GM19468 (cell line): ENCODE measurements around the gene COG5.

Experiments
- ATAC-seq: cut with Tn5 transposase; IDR thresholded peaks from one replicate; pipeline ENCODE4 v1.9.1; 2021; ENCODE audit warnings: mild to moderate bottlenecking, moderate library complexity, moderate number of reproducible peaks; ENCODE audit not compliant: unreplicated experiment; ENCODE audit errors: extremely low read depth

The COG5 gene

GRCh38 chr7:107468824-107469223, 94.9 kb downstream of the COG5 start:
- no peak for ATAC-seq

- no peak for ATAC-seq
Observed at GRCh38 chr7:107467972-107468371, 95.7 kb downstream of the COG5 start.

GRCh38 chr7:107464666-107465226, 99.0 kb downstream of the COG5 start:
- no peak for ATAC-seq

- no peak for ATAC-seq
Observed at GRCh38 chr7:107463139-107464078, 100.3 kb downstream of the COG5 start.

DNA sequence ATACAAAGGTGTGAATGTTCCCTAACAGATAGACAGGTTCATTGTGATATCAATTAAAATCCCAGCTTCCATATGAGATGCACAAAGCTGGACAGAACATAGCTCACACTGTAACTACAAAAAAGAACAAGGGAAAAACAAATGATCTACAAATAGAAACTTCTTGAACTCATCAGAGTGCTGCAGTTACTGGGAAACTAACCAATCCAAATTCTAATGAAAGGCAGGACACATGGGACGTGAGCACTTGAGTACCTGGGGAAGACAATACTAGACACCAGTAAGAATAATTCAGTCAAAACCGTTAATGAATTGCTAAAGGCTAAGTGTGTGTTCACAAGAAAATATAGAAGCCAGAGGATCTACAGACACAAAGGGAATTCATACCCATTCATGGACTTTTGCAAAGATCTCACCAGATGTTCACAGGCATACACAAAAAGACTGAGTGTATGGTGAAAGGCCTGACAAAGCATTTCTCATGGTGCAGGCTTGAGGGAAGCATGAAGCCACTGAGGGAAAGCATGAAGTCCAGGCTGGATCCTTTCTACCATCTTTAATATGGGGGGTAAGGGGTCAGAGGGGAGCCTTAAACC, 101.7 kb downstream of the COG5 start:
- no peak for ATAC-seq

DNA sequence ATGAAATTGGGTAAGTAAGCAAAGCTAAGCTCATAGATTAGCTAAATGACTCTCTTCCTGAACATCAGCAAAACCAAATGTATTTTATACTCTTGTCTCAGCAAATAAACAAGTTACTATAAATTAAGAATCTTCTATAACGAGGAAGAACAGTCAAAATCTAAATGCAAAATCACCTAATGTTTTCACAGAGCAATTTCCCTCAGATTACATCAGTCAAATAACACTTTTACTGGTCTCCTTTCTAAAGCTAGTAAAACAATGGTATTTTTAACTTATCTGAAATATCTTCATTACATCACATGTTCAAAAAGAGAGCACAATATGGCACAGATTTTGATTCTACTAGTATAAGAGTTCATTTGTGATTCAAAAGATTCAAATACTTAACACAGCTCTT, 110.3 kb downstream of the COG5 start:
- no peak for ATAC-seq

- ATAC-seq, result no peak
Observed at GRCh38 chr7:107450970-107451369, 112.8 kb downstream of the COG5 start.

GRCh38 chr7:107446988-107447387, 116.7 kb downstream of the COG5 start:
- no peak for ATAC-seq

- ATAC-seq, result no peak
Observed at GRCh38 chr7:107446531-107446930, 117.2 kb downstream of the COG5 start.

GRCh38 chr7:107442678-107443077, 121.0 kb downstream of the COG5 start:
- no peak for ATAC-seq

GRCh38 chr7:107441581-107442422, 121.9 kb downstream of the COG5 start:
- ATAC-seq, result no peak

DNA sequence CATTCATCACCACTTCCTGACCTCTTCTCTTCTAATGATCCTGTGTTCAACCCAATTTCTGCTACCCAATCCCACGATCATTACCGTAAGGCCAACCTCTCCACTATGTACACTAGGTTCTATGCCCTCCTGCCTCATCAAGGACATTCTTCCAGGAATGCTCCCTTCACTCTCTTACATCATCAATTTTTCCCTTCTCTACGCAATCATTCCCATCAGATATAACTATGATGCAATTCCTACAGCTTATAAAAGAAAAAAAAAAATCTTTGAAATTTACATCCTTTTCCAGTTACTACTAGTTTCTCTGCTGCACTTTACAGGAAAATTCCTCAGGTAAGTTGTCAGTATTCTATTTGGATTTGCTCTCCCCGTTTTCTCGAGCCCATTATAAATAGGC, 124.7 kb downstream of the COG5 start:
- ATAC-seq, result no peak

GRCh38 chr7:107435749-107436148, 128.0 kb downstream of the COG5 start:
- no peak for ATAC-seq

GRCh38 chr7:107432261-107432660, 131.5 kb downstream of the COG5 start:
- no peak for ATAC-seq

DNA sequence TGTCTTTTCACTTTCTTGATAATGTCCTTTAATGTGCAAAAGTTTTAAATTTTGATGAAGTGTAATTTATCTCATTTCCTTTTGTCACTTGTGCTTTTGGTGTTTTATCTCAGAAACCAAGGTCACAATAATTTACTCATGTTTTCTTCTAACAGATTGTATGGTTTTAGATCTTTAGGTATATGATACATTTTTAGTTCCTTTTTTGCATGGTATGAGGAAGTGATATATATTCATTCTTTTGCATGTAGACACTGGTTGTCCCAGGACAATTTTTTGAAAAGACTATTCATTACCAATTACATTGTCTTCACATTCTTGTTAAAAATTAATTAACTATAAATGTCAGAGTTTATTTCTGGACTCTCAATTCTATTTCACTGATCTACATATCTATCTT, 133.7 kb downstream of the COG5 start:
- no peak for ATAC-seq

DNA sequence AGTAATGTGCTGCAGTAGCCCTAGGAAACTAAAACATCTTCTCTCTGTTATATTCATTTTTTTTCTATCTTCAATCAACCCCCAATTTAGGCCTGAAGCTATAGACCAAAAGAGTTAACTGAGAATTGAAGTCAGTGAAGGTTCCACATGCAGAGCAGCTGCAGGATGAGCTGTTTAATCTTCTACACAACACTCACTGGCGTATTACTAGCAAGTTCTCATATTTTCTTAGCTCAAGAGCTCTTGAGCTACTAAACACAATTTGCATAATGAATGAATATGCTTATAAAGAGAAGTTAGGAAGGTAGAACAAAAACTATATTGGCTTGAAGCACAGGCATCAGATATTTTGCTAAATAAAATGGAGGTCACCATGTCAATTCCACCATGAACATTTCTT, 135.1 kb downstream of the COG5 start:
- no peak for ATAC-seq

DNA sequence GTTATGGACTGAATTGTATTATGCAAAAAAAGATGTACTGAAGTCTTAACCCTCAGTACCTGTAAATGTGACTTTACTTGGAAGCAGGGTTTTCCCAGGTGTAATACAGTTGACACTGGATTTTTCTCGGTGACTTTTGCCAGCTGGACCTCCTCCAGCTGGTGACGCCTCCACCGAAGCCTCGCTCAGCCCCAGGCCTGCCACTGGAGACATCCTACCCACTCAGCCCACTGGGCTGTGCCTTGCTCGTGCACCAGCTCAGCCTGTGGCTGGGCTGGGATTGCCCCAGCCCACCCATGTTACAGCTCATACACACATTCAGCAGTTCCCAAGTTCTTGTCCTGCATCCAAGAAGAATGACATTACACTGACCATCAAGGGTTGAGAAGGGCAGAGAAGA, 136.3 kb downstream of the COG5 start:
- ATAC-seq, result no peak

DNA sequence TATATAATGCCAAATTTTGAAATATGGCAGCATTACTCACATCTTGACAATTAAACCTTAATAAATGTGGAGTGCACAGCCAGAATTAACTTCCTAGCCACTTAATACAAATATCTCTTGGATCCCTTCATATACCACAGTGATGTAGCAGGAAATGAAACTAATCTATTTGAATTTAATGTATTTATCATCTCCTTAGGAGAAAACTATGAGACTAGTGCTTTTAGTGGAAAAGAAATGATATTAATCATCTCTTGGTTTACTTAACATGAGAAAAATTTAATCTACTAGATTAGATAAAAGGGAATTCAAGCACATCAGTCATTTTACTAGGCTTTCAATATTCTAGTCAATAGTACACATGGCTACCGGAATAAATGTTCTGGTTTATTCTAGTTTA, 149.5 kb downstream of the COG5 start:
- ATAC-seq, result no peak

DNA sequence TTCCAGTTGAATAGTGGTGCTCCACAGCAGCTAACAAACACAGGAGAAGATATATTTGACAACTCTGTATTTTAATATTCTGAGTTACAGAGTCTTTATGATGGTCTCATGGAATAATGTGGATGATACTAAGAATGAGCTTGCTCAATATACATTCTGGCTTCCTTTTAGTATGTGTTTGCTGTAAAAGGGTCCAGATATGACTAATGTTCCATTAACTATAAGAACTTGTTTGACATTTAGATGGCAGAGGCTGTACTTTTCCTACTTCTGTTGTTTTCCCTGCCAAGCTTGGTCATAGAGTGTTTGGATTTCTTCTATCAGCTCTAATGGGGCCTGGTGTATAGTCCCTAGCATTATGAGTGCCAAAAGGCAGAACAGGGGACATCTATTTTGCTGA, 155.4 kb downstream of the COG5 start:
- no peak for ATAC-seq

DNA sequence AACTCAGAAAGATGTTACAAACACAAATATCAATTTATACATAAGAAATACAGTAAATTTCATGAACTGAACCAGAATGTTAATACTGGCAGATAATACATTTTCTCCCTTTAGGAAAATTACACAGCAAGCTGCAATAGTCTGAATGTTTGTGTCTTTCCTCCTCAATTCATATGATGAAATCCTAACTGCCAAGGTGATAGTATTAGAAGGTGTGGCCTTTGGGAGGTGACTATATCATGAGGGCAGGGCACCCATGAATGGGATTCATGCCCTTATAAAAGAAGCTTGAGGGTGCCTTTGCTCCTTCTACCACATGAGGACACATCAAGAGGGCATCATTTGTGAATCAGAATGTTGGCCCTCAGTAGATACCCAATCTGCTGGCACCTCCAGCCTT, 158.2 kb downstream of the COG5 start:
- no peak for ATAC-seq
